Vagina (tissue), 2 donors: ENCODE measurements around the gene MAN1C1.

Experiments used
- CTCF ChIP-seq, 3 experiments: fragments of 450-650 bp in 2 of 3; fragments of 200-600 bp in 1 of 3; sonication (generic) in 1 of 3; IDR thresholded peaks; one replicate each; pipeline ENCODE4 v1.5.1; 2017 to 2019; ENCODE audit warnings: antibody characterized with exemption in 3 of 3, mild to moderate bottlenecking in 2 of 3, moderate library complexity in 2 of 3
- POLR2A ChIP-seq, 2 donors: fragments of 450-650 bp; IDR thresholded peaks; one replicate each; pipeline ENCODE4 v1.6.1; 2017; ENCODE audit warnings: antibody characterized with exemption in 2 of 2, mild to moderate bottlenecking in 2 of 2, moderate library complexity in 2 of 2
- POLR2AphosphoS5 ChIP-seq, 2 donors: sonication (generic); formaldehyde crosslinking; IDR thresholded peaks; one replicate each; pipeline ENCODE4 v1.9.0; 2017; ENCODE audit warnings: antibody characterized with exemption in 2 of 2, mild to moderate bottlenecking in 2 of 2, low read depth in 1 of 2; ENCODE audit not compliant: insufficient read depth in 1 of 2

GRCh38 chr1:25820247-25821111 is 203.9 kb downstream of the MAN1C1 start:
- TF ChIP-seq CTCF (IDR thresholded peaks at IDR 0.05) (no peak), POLR2AphosphoS5 (IDR thresholded peaks at IDR 0.05; ENCODE audit: insufficient read depth in 1 of 2, low read depth in 1 of 2) (no peak), POLR2A (IDR thresholded peaks at IDR 0.05) (no peak)
